ENCODE measurements around the gene CAPZA2. TPM values are rescaled to one million over a fixed set of nuclear protein-coding genes. Genes with fewer than 3 reads are reported as not detected.

CAPZA2 gene
- total RNA-seq, 1 donor from 2014 or later: 195 TPM

GRCh38 chr7:116824449-116824848 is 37.9 kb upstream of the CAPZA2 start:
- peaks cover 5% of the 10 kb centered on the region for H3K4me1 Mint-ChIP-seq (ENCODE audit: unreplicated experiment)
- H3K9me3 Mint-ChIP-seq (ENCODE audit: unreplicated experiment): no peaks in the 10 kb centered on the region
- no peak overlapping the region for H3K4me3 Mint-ChIP-seq (ENCODE audit: unreplicated experiment)
- no peak overlapping the region for H3K27ac Mint-ChIP-seq (ENCODE audit: unreplicated experiment)
- no peaks in the 10 kb centered on the region for H3K36me3 Mint-ChIP-seq (ENCODE audit: low read depth, unreplicated experiment)
- H3K27me3 Mint-ChIP-seq (ENCODE audit: unreplicated experiment): no peaks in the 10 kb centered on the region
- no peak for TF ChIP-seq CTCF (IDR thresholded peaks at IDR 0.05; ENCODE audit: unreplicated experiment)
- no peak for DNase-seq (ENCODE audit: low spot score)

- H3K27me3 Mint-ChIP-seq (ENCODE audit: unreplicated experiment): peaks cover 3% of the 10 kb centered on the region
- no peak for TF ChIP-seq CTCF (IDR thresholded peaks at IDR 0.05; ENCODE audit: unreplicated experiment)
- DNase-seq (ENCODE audit: low spot score): no peak
- H3K4me3 Mint-ChIP-seq (ENCODE audit: unreplicated experiment): no peak overlapping the region
- no peaks in the 10 kb centered on the region for H3K4me1 Mint-ChIP-seq (ENCODE audit: unreplicated experiment)
- no peaks in the 10 kb centered on the region for H3K9me3 Mint-ChIP-seq (ENCODE audit: unreplicated experiment)
- no peaks in the 10 kb centered on the region for H3K36me3 Mint-ChIP-seq (ENCODE audit: low read depth, unreplicated experiment)
- no peak overlapping the region for H3K27ac Mint-ChIP-seq (ENCODE audit: unreplicated experiment)
These were observed 34.1 kb upstream of the CAPZA2 start for GRCh38 chr7:116828281-116828680.

- H3K4me3 Mint-ChIP-seq (ENCODE audit: unreplicated experiment): no peak overlapping the region
- no peaks in the 10 kb centered on the region for H3K9me3 Mint-ChIP-seq (ENCODE audit: unreplicated experiment)
- peaks cover 3% of the 10 kb centered on the region for H3K27me3 Mint-ChIP-seq (ENCODE audit: unreplicated experiment)
- no peaks in the 10 kb centered on the region for H3K36me3 Mint-ChIP-seq (ENCODE audit: low read depth, unreplicated experiment)
- H3K27ac Mint-ChIP-seq (ENCODE audit: unreplicated experiment): no peak overlapping the region
- DNase-seq (ENCODE audit: low spot score): no peak
- H3K4me1 Mint-ChIP-seq (ENCODE audit: unreplicated experiment): no peaks in the 10 kb centered on the region
- no peak for TF ChIP-seq CTCF (IDR thresholded peaks at IDR 0.05; ENCODE audit: unreplicated experiment)
These were observed 33.3 kb upstream of the CAPZA2 start for GRCh38 chr7:116829041-116829440.

DNA sequence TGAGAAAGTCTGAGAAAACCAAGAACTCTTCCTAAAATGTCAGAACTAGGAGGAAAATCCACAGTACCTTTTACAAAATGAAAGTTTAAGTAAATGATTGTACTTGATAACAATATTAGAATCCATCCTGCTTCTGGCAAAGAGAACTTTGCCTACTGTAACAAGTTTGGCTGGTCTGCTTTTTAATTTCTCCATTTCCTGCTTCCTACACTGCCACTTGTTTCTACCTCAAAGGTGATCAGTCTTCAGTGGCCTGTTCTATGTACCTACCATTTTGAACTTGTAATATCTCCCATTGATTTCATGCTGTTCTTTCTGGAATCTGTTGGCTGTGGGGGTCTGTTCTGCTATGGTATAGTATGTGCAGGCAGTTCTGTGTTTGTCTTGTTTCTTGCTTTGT is 32.9 kb upstream of the CAPZA2 start:
- H3K36me3 Mint-ChIP-seq (ENCODE audit: low read depth, unreplicated experiment): no peaks in the 10 kb centered on the region
- no peak for DNase-seq (ENCODE audit: low spot score)
- H3K27me3 Mint-ChIP-seq (ENCODE audit: unreplicated experiment): peaks cover 3% of the 10 kb centered on the region
- H3K4me1 Mint-ChIP-seq (ENCODE audit: unreplicated experiment): no peaks in the 10 kb centered on the region
- H3K27ac Mint-ChIP-seq (ENCODE audit: unreplicated experiment): no peak overlapping the region
- TF ChIP-seq CTCF (IDR thresholded peaks at IDR 0.05; ENCODE audit: unreplicated experiment): no peak
- no peak overlapping the region for H3K4me3 Mint-ChIP-seq (ENCODE audit: unreplicated experiment)
- H3K9me3 Mint-ChIP-seq (ENCODE audit: unreplicated experiment): no peaks in the 10 kb centered on the region

DNA sequence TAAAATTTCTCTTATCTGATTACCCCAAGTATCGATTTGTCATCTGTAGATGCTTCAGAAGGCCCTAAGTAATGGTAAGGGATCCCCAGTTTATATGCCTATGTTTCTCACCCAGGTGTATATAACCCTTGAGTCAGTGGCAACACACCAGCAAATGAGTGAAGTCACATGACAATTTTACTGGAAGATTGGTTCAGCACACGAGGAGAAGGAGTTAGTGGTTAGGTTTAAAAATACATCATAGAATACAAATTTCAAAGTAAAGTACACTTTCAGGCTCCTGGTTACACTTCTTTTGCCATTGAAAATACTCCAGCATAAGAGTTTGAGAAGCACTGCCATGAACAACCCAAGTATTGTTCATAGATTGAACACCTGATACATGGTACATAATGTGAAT is 29.7 kb upstream of the CAPZA2 start:
- H3K4me1 Mint-ChIP-seq (ENCODE audit: unreplicated experiment): no peaks in the 10 kb centered on the region
- H3K9me3 Mint-ChIP-seq (ENCODE audit: unreplicated experiment): no peaks in the 10 kb centered on the region
- TF ChIP-seq CTCF (IDR thresholded peaks at IDR 0.05; ENCODE audit: unreplicated experiment): no peak
- H3K4me3 Mint-ChIP-seq (ENCODE audit: unreplicated experiment): no peak overlapping the region
- no peak for DNase-seq (ENCODE audit: low spot score)
- no peaks in the 10 kb centered on the region for H3K36me3 Mint-ChIP-seq (ENCODE audit: low read depth, unreplicated experiment)
- H3K27ac Mint-ChIP-seq (ENCODE audit: unreplicated experiment): no peak overlapping the region
- peaks cover 3% of the 10 kb centered on the region for H3K27me3 Mint-ChIP-seq (ENCODE audit: unreplicated experiment)
